C4-2B (cell line): ENCODE measurements around the gene CD274.

Experiments used
- CTCF ChIP-seq: fragments of 450-650 bp; conservative IDR thresholded peaks from 2 replicates; pipeline ENCODE4 v1.5.1; 2017; ENCODE audit warnings: mild to moderate bottlenecking
- ZFX ChIP-seq: fragments of 450-650 bp; IDR thresholded peaks from 2 replicates; pipeline ENCODE4 v1.6.1; 2017

GRCh38 chr9:5514617-5515260, 64.4 kb downstream of the CD274 start:
- TF ChIP-seq ZFX (no peak), CTCF (no peak)
